CD4-positive, alpha-beta T cell (primary cell): ENCODE measurements around the gene COPA. TPM values are rescaled to one million over a fixed set of nuclear protein-coding genes. Genes with fewer than 3 reads are reported as not detected.
A peak's percentile ranks its signal among the peaks of the same experiment; 100 is the strongest.

Source experiments
- ATAC-seq: fragments of 200-7000 bp; cut with Tn5 transposase; one replicate; pipeline ENCODE4 v1.10.0; 2022; ENCODE audit warnings: mild to moderate bottlenecking; ENCODE audit not compliant: poor library complexity
- CTCF ChIA-PET: fragments of 350-600 bp; sonication (Branson Sonifier 250); formaldehyde crosslinking; loops from one replicate; lab custom pipeline; 2021; ENCODE audit warnings: antibody characterized with exemption, inconsistent platforms; lab: Charles Lee
- POLR2A ChIA-PET: fragments of 350-600 bp; sonication (Branson Sonifier 250); formaldehyde crosslinking; loops from one replicate; lab custom pipeline; 2021; ENCODE audit warnings: antibody characterized with exemption, inconsistent platforms; lab: Charles Lee
- DNase-seq, 14 experiments: peaks; one replicate each; pipeline ENCODE4 v3.0.0-alpha.2; 2013 to 2020; ENCODE audit warnings: mixed read lengths in 2 of 14
- H3K27ac ChIP-seq, 2 donors: one replicate each; pipeline versions ENCODE4 v1.5.1 to v1.7.0; 2013; ENCODE audit warnings: low read length in 2 of 2, low read depth in 1 of 2, mild to moderate bottlenecking in 1 of 2
- H3K27me3 ChIP-seq, 2 experiments: 1 replicate in 1 of 2; 2 replicates in 1 of 2; pipeline versions ENCODE4 v1.6.1 to v1.7.0; 2013; ENCODE audit warnings: low read length in 2 of 2, control low read depth in 1 of 2, mild to moderate bottlenecking in 1 of 2, moderate library complexity in 1 of 2; ENCODE audit not compliant: insufficient read depth in 2 of 2, control insufficient read depth in 1 of 2
- H3K36me3 ChIP-seq: one replicate; pipeline ENCODE4 v1.6.1; 2013; ENCODE audit warnings: low read length, control low read depth; ENCODE audit not compliant: insufficient read depth
- H3K4me1 ChIP-seq: one replicate; pipeline ENCODE4 v1.6.1; 2013; ENCODE audit warnings: low read length, control low read depth; ENCODE audit not compliant: insufficient read depth
- H3K4me3 ChIP-seq: one replicate; pipeline ENCODE4 v1.5.1; 2013; ENCODE audit warnings: mild to moderate bottlenecking, low read length, moderate library complexity
- H3K9me3 ChIP-seq, 2 experiments: 1 replicate in 1 of 2; 2 replicates in 1 of 2; pipeline versions ENCODE4 v1.6.1 to v1.7.0; 2013; ENCODE audit warnings: low read length in 2 of 2, mild to moderate bottlenecking in 2 of 2, control low read depth in 1 of 2, moderate library complexity in 1 of 2; ENCODE audit not compliant: control insufficient read depth in 1 of 2, insufficient read depth in 1 of 2
- H3K27ac Mint-ChIP-seq: one replicate; pipeline ENCODE4 v1.8.0; 2020; ENCODE audit warnings: mixed read lengths
- H3K27me3 Mint-ChIP-seq: one replicate; pipeline ENCODE4 v1.8.0; 2021; ENCODE audit warnings: mixed read lengths
- H3K36me3 Mint-ChIP-seq: one replicate; pipeline ENCODE4 v1.8.0; 2021; ENCODE audit warnings: low read depth, mixed read lengths
- H3K4me1 Mint-ChIP-seq: one replicate; pipeline ENCODE4 v1.8.0; 2021; ENCODE audit warnings: low read depth, mixed read lengths
- H3K4me3 Mint-ChIP-seq: one replicate; pipeline ENCODE4 v1.8.0; 2020; ENCODE audit warnings: mild to moderate bottlenecking, mixed read lengths
- H3K9me3 Mint-ChIP-seq: one replicate; pipeline ENCODE4 v1.8.0; 2020; ENCODE audit warnings: mixed read lengths
- intact Hi-C, 2 experiments: fragments of 100-400 bp; cut with DNase I in 1 of 2; cut with micrococcal nuclease in 1 of 2; formaldehyde crosslinking; loops; one replicate each; pipeline versions ENCODE4 v1.15.1 to v1.9.0; 2023 to 2025; cut with DNase I, micrococcal nuclease
- total RNA-seq, 174 experiments: library from RNA in 2 of 174; stranded (reverse) in 2 of 174; gene quantifications; one replicate each; pipeline ENCODE4 v1.2.3 and lab custom pipeline; 2021 to 2026
- TF ChIP-seq, protein P1 (sequence below): fragments of 200-600 bp; IDR thresholded peaks from one replicate; pipeline ENCODE4 v1.8.0; 2022; ENCODE audit warnings: antibody characterized with exemption, mild to moderate bottlenecking

The COPA gene
- total RNA-seq, 2 experiments from 2014 or later: 95.0 to 107 TPM

DNA sequence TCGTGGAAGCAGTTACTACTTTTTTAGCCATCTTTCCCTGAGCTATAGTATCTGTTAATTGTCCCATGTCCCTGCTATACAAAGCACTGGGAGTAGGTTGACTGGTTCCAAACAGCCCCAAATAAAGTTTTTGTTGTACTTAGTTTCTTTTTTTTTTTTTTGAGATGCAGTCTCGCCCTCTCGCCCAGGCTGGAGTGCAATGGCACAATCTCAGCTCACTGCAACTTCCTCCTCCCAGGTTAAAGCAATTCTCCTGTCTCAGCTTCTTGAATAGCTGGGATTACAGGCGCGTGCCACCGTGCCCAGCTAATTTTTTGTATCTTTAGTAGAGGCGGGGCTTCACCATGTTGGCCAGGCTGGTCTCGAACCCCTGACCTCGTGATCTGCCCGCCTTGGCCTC is 3.4 kb upstream of the COPA start:
- H3K27me3 Mint-ChIP-seq: no peaks in the 10 kb centered on the region
- Histone ChIP-seq H3K9me3 (no peaks in the 10 kb centered on the region), H3K36me3 (peaks cover 63% of the 10 kb centered on the region), H3K27me3 (no peaks in the 10 kb centered on the region), H3K4me3 (no peak overlapping the region), H3K4me1 (peaks cover 18% of the 10 kb centered on the region), H3K27ac (no peak overlapping the region)
- H3K4me3 Mint-ChIP-seq: no peak overlapping the region
- H3K4me1 Mint-ChIP-seq: peaks cover 40% of the 10 kb centered on the region
- ChIA-PET POLR2A (no interaction called here), CTCF (no interaction called here)
- no peak overlapping the region for H3K27ac Mint-ChIP-seq
- TF ChIP-seq, protein P1, sequence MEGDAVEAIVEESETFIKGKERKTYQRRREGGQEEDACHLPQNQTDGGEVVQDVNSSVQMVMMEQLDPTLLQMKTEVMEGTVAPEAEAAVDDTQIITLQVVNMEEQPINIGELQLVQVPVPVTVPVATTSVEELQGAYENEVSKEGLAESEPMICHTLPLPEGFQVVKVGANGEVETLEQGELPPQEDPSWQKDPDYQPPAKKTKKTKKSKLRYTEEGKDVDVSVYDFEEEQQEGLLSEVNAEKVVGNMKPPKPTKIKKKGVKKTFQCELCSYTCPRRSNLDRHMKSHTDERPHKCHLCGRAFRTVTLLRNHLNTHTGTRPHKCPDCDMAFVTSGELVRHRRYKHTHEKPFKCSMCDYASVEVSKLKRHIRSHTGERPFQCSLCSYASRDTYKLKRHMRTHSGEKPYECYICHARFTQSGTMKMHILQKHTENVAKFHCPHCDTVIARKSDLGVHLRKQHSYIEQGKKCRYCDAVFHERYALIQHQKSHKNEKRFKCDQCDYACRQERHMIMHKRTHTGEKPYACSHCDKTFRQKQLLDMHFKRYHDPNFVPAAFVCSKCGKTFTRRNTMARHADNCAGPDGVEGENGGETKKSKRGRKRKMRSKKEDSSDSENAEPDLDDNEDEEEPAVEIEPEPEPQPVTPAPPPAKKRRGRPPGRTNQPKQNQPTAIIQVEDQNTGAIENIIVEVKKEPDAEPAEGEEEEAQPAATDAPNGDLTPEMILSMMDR: no peak
- intact Hi-C loops: loop anchor here (10.0 kb wide), 2 partner anchors 168 to 808 kb away; partner anchors contain the start of genes UFC1 (in 1 of the 2) and USP21 (in 1 of the 2)
- DNase-seq (peak in 1 of 14 experiments; percentile 7), ATAC-seq (no peak)
- H3K9me3 Mint-ChIP-seq: no peaks in the 10 kb centered on the region
- H3K36me3 Mint-ChIP-seq: peaks cover 71% of the 10 kb centered on the region

DNA sequence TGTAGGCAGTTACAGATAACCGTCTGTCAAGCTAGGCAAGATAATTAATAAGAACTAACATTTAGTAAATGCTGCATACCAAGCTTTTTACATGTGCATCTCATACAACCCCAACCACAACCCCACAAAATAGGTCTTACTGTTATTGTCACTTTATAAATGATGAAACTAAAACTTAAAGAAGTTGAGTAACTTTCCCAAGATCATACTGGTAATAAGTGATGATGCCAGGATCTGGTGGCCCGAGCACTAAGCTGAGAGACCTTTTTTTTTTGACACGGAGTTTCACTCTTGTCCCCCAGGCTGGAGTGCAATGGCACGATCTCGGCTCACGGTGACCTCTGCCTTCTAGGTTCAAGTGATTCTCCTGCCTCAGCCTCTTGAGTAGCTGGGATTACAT is 1.9 kb upstream of the COPA start:
- H3K9me3 Mint-ChIP-seq: no peaks in the 10 kb centered on the region
- TF ChIP-seq, protein P1: no peak
- no peaks in the 10 kb centered on the region for H3K9me3 ChIP-seq
- H3K36me3 ChIP-seq: peaks cover 54% of the 10 kb centered on the region
- peak overlapping the region; percentile 100 for H3K4me3 Mint-ChIP-seq
- no peaks in the 10 kb centered on the region for H3K27me3 Mint-ChIP-seq
- peaks cover 18% of the 10 kb centered on the region for H3K4me1 ChIP-seq
- no peak overlapping the region for H3K27ac ChIP-seq
- H3K36me3 Mint-ChIP-seq: peaks cover 70% of the 10 kb centered on the region
- peaks cover 55% of the 10 kb centered on the region for H3K4me1 Mint-ChIP-seq
- intact Hi-C loops: loop anchor here (5.0 to 10.0 kb wide), 4 partner anchors 83 to 810 kb away; partner anchors contain the start of genes DCAF8 (in 1 of the 2), IGSF8 (in 1 of the 2), UFC1 (in 1 of the 2) and USP21 (in 1 of the 2)
- ChIA-PET POLR2A (interaction anchor here (0.6 to 1.0 kb wide), 2 partner anchors 10 to 709 kb away, joined by 3 to 4 read pairs; no protein-coding TSS in a partner anchor), CTCF (no interaction called here)
- no peak overlapping the region for H3K4me3 ChIP-seq
- H3K27me3 ChIP-seq: no peaks in the 10 kb centered on the region
- DNase-seq: no peak
- peak overlapping the region; percentile 97 for H3K27ac Mint-ChIP-seq
- ATAC-seq: no peak

DNA sequence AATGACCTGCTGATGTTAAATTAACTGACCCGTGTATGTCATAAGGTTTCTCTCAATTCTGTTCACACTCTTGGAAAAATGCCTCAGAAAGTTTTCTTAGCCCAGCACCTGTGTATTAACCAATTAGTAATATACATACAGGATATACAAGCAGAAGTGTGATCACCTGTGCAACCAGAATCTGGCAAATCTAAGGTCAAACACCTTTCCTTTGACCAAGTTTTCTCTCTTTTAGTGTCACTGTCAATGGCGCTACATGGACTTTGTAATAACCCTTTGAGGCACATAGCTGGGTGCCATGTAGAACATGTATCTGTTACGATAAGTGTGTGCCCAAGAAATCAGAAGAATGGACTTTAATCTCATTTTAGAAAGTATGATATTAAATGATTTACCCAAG is 1.2 kb upstream of the COPA start:
- Histone ChIP-seq H3K27me3 (no peaks in the 10 kb centered on the region), H3K27ac (no peak overlapping the region), H3K36me3 (peaks cover 54% of the 10 kb centered on the region), H3K9me3 (no peaks in the 10 kb centered on the region), H3K4me3 (peak overlapping the region; percentile 96), H3K4me1 (peaks cover 18% of the 10 kb centered on the region)
- POLR2A ChIA-PET: interaction anchor here (0.9 to 1.3 kb wide), 3 partner anchors 10 to 243 kb away, joined by 3 to 4 read pairs (median 3); partner anchors contain the start of gene DCAF8
- Mint-ChIP-seq H3K4me1 (peaks cover 59% of the 10 kb centered on the region), H3K36me3 (peaks cover 70% of the 10 kb centered on the region), H3K9me3 (no peaks in the 10 kb centered on the region), H3K4me3 (peak overlapping the region; percentile 100), H3K27me3 (no peaks in the 10 kb centered on the region), H3K27ac (peak overlapping the region; percentile 97)
- CTCF ChIA-PET: interaction anchor here (1.0 kb wide), 1 partner anchor 40 kb away, joined by 3 read pairs; no protein-coding TSS in a partner anchor
- intact Hi-C loops: loop anchor here (5.0 to 10.0 kb wide), 4 partner anchors 82 to 811 kb away; partner anchors contain the start of genes DCAF8 (in 1 of the 2), IGSF8 (in 1 of the 2), UFC1 (in 1 of the 2) and USP21 (in 1 of the 2)
- ATAC-seq: no peak
- TF ChIP-seq, protein P1: no peak
- no peak for DNase-seq
